MG63 (cell line): Measurements from ENCODE around the gene TNFSF10. TPM values are rescaled to one million over a fixed set of nuclear protein-coding genes. Genes with fewer than 3 reads are reported as not detected.
"Not testable (repeated sequence)": the region's sequence is repeated elsewhere in the genome, so short reads cannot be mapped to it uniquely, and the experiment has no call there.

Source experiments
- DNase-seq: peaks from one replicate; pipeline ENCODE4 v3.0.0-alpha.2; 2020
- H3K27me3 ChIP-seq: fragments of 250-450 bp; sonication (Bioruptor Pico); 2 replicates; pipeline ENCODE4 v1.5.1; 2020; ENCODE audit warnings: mild to moderate bottlenecking, moderate library complexity
- H3K36me3 ChIP-seq: fragments of 250-450 bp; sonication (Bioruptor Pico); 2 replicates; pipeline ENCODE4 v1.5.1; 2020; ENCODE audit warnings: mild to moderate bottlenecking, moderate library complexity
- H3K4me3 ChIP-seq: fragments of 250-450 bp; sonication (Bioruptor Pico); 2 replicates; pipeline ENCODE4 v1.5.1; 2020; ENCODE audit warnings: mild to moderate bottlenecking, moderate library complexity
- H3K9me3 ChIP-seq: fragments of 250-450 bp; sonication (Bioruptor Pico); 2 replicates; pipeline ENCODE4 v1.5.1; 2020; ENCODE audit warnings: mild to moderate bottlenecking, moderate library complexity
- total RNA-seq: library from RNA; depleted of rRNA; stranded (reverse); fragments of >200 nt; shearing (Covaris generic); gene quantifications from 2 replicates; pipeline ENCODE4 v1.2.3, GENCODE V29; 2014; ENCODE audit warnings: low replicate concordance; rRNA removed

Gene TNFSF10
- total RNA-seq, result not detected in 2 replicates

GRCh38 chr3:172522871-172523818 lies at the start of gene TNFSF10:
Gene TNFSF10, minus strand, starts transcription at chr3:172523430. Its CDS starts 46 bp downstream, at chr3:172523384.
- Histone ChIP-seq H3K27me3 (no peaks in the 10 kb centered on the region), H3K36me3 (no peaks in the 10 kb centered on the region), H3K9me3 (no peaks in the 10 kb centered on the region), H3K4me3 (no peak within 1 kb of the TSS)
- no peak for DNase-seq

- no peak overlapping the region for H3K4me3 ChIP-seq
- H3K9me3 ChIP-seq, result peaks cover 2% of the 10 kb centered on the region; the same call in 1 of the 2 replicates
- no peaks in the 10 kb centered on the region for H3K36me3 ChIP-seq
- no peaks in the 10 kb centered on the region for H3K27me3 ChIP-seq
- DNase-seq, result no peak
Observed at GRCh38 chr3:172569128-172570008, 46.1 kb upstream of the TNFSF10 start.

- no peaks in the 10 kb centered on the region for H3K36me3 ChIP-seq
- peaks cover 2% of the 10 kb centered on the region; the same call in 1 of the 2 replicates for H3K9me3 ChIP-seq
- H3K27me3 ChIP-seq, result no peaks in the 10 kb centered on the region
- no peak overlapping the region for H3K4me3 ChIP-seq
- no peak for DNase-seq
Observed at GRCh38 chr3:172568701-172569100, 45.5 kb upstream of the TNFSF10 start.

- not testable (repeated sequence) for H3K27me3 ChIP-seq, H3K9me3 ChIP-seq, H3K4me3 ChIP-seq, H3K36me3 ChIP-seq, DNase-seq
Observed at GRCh38 chr3:172566785-172567184, 43.6 kb upstream of the TNFSF10 start.

- H3K9me3 ChIP-seq, result no peaks in the 10 kb centered on the region
- H3K36me3 ChIP-seq, result no peaks in the 10 kb centered on the region
- DNase-seq, result no peak
- no peaks in the 10 kb centered on the region for H3K27me3 ChIP-seq
- no peak overlapping the region for H3K4me3 ChIP-seq
Observed at GRCh38 chr3:172564499-172564898, 41.3 kb upstream of the TNFSF10 start.

- no peaks in the 10 kb centered on the region for H3K27me3 ChIP-seq
- H3K4me3 ChIP-seq, result peak overlapping the region; percentile 11
- no peaks in the 10 kb centered on the region for H3K9me3 ChIP-seq
- H3K36me3 ChIP-seq, result no peaks in the 10 kb centered on the region
- DNase-seq, result peak; percentile 57
Observed at GRCh38 chr3:172562871-172563865, 39.9 kb upstream of the TNFSF10 start.

- H3K27me3 ChIP-seq, result no peaks in the 10 kb centered on the region
- H3K4me3 ChIP-seq, result no peak overlapping the region
- no peaks in the 10 kb centered on the region for H3K36me3 ChIP-seq
- no peak for DNase-seq
- no peaks in the 10 kb centered on the region for H3K9me3 ChIP-seq
Observed at GRCh38 chr3:172561897-172562640, 38.8 kb upstream of the TNFSF10 start.

- no peak for DNase-seq
- Histone ChIP-seq H3K27me3 (no peaks in the 10 kb centered on the region), H3K4me3 (no peak overlapping the region), H3K9me3 (no peaks in the 10 kb centered on the region), H3K36me3 (no peaks in the 10 kb centered on the region)
Observed at GRCh38 chr3:172560586-172560985, 37.4 kb upstream of the TNFSF10 start.

- Histone ChIP-seq H3K9me3 (no peaks in the 10 kb centered on the region), H3K4me3 (no peak overlapping the region), H3K27me3 (no peaks in the 10 kb centered on the region), H3K36me3 (no peaks in the 10 kb centered on the region)
- no peak for DNase-seq
Observed at GRCh38 chr3:172560026-172560425, 36.8 kb upstream of the TNFSF10 start.

GRCh38 chr3:172559020-172559419 lies 35.8 kb upstream of the TNFSF10 start:
- Histone ChIP-seq H3K36me3 (no peaks in the 10 kb centered on the region), H3K9me3 (no peaks in the 10 kb centered on the region), H3K27me3 (no peaks in the 10 kb centered on the region), H3K4me3 (no peak overlapping the region)
- DNase-seq, result no peak

- Histone ChIP-seq H3K4me3 (no peak overlapping the region), H3K36me3 (no peaks in the 10 kb centered on the region), H3K9me3 (no peaks in the 10 kb centered on the region), H3K27me3 (no peaks in the 10 kb centered on the region)
- DNase-seq, result peak; percentile 11
Observed at GRCh38 chr3:172557515-172558220, 34.4 kb upstream of the TNFSF10 start.

GRCh38 chr3:172553526-172554252 lies 30.5 kb upstream of the TNFSF10 start:
- Histone ChIP-seq H3K4me3 (no peak overlapping the region), H3K9me3 (no peaks in the 10 kb centered on the region), H3K27me3 (no peaks in the 10 kb centered on the region), H3K36me3 (no peaks in the 10 kb centered on the region)
- DNase-seq, result no peak

GRCh38 chr3:172552607-172553006 lies 29.4 kb upstream of the TNFSF10 start:
- Histone ChIP-seq H3K4me3 (no peak overlapping the region), H3K27me3 (no peaks in the 10 kb centered on the region), H3K36me3 (no peaks in the 10 kb centered on the region), H3K9me3 (no peaks in the 10 kb centered on the region)
- DNase-seq, result no peak

- DNase-seq, result no peak
- no peak overlapping the region for H3K4me3 ChIP-seq
- H3K9me3 ChIP-seq, result no peaks in the 10 kb centered on the region
- H3K36me3 ChIP-seq, result no peaks in the 10 kb centered on the region
- H3K27me3 ChIP-seq, result no peaks in the 10 kb centered on the region
Observed at GRCh38 chr3:172551874-172552273, 28.6 kb upstream of the TNFSF10 start.
